SK-N-SH (cell line): Measurements from ENCODE around the gene ZCCHC10. TPM values are rescaled to one million over a fixed set of nuclear protein-coding genes. Genes with fewer than 3 reads are reported as not detected.

ENCODE experiments used
- CTCF ChIA-PET: fragments of 300-600, 350-600 bp; formaldehyde crosslinking; extraction: SDS; loops from one replicate; lab custom pipeline; 2021; lab: Yijun Ruan, JAX
- POLR2A ChIA-PET: fragments of 350-600 bp; sonication (Branson Sonifier 250); formaldehyde crosslinking; extraction: SDS; loops from one replicate; lab custom pipeline; 2020; ENCODE audit warnings: antibody characterized with exemption, inconsistent platforms; lab: Yijun Ruan, JAX
- DNase-seq: peaks from one replicate; pipeline ENCODE4 v3.0.0; 2012
- H2AFZ ChIP-seq: fragments of 200-600 bp; sonication (generic); 2 replicates; pipeline ENCODE4 v1.8.1; 2016; ENCODE audit warnings: antibody characterized with exemption, mild to moderate bottlenecking, low read depth
- H3F3A ChIP-seq: fragments of 200-600 bp; sonication (generic); replicated peaks from 2 replicates; pipeline ENCODE3; 2016; ENCODE audit warnings: antibody characterized with exemption, mild to moderate bottlenecking; ENCODE audit not compliant: insufficient read depth
- H3K27ac ChIP-seq, 2 experiments: fragments of 200-500 bp in 1 of 2; fragments of 200-600 bp in 1 of 2; sonication (Bioruptor generic) in 1 of 2; sonication (generic), shearing (Covaris generic) in 1 of 2; 2 replicates each; pipeline versions ENCODE4 v1.5.1 to v1.6.1; 2014 to 2016; ENCODE audit warnings: low read depth in 2 of 2, inconsistent platforms in 1 of 2, low read length in 1 of 2, mild to moderate bottlenecking in 1 of 2, mixed read lengths in 1 of 2
- H3K27me3 ChIP-seq: fragments of 200-600 bp; sonication (generic), shearing (Covaris generic); 2 replicates; pipeline ENCODE4 v1.6.1; 2016; ENCODE audit warnings: mixed run types; ENCODE audit not compliant: insufficient read depth
- H3K36me3 ChIP-seq, 2 experiments: fragments of 200-500 bp in 1 of 2; fragments of 200-600 bp in 1 of 2; sonication (Bioruptor generic) in 1 of 2; sonication (generic) in 1 of 2; replicated peaks in 1 of 2; 2 replicates each; pipeline versions ENCODE3 to v1.5.1; 2014 to 2016; ENCODE audit warnings: low read length in 1 of 2, mild to moderate bottlenecking in 1 of 2; ENCODE audit not compliant: insufficient read depth in 2 of 2, control insufficient read depth in 1 of 2
- H3K4me1 ChIP-seq, 2 experiments: fragments of 200-500 bp in 1 of 2; fragments of 200-600 bp in 1 of 2; sonication (Bioruptor generic) in 1 of 2; sonication (generic), shearing (Covaris generic) in 1 of 2; 2 replicates each; pipeline versions ENCODE4 v1.5.1 to v1.6.1; 2014 to 2016; ENCODE audit warnings: low read depth in 1 of 2, low read length in 1 of 2, mixed run types in 1 of 2; ENCODE audit not compliant: insufficient read depth in 2 of 2, control insufficient read depth in 1 of 2
- H3K4me2 ChIP-seq: fragments of 200-600 bp; sonication (generic), shearing (Covaris generic); 2 replicates; pipeline ENCODE4 v1.6.1; 2017; ENCODE audit warnings: mixed run types
- H3K4me3 ChIP-seq, 2 experiments: fragments of 200-500 bp in 1 of 2; fragments of 200-600 bp in 1 of 2; sonication (Bioruptor generic) in 1 of 2; sonication (generic), shearing (Covaris generic) in 1 of 2; 2 replicates each; pipeline versions ENCODE4 v1.5.1 to v1.8.1; 2014 to 2016; ENCODE audit warnings: low read depth in 2 of 2, inconsistent platforms in 1 of 2, low read length in 1 of 2, mild to moderate bottlenecking in 1 of 2, mixed read lengths in 1 of 2, moderate library complexity in 1 of 2
- H3K79me2 ChIP-seq: fragments of 200-600 bp; sonication (generic); 2 replicates; pipeline ENCODE4 v1.8.1; 2017; ENCODE audit warnings: mild to moderate bottlenecking; ENCODE audit not compliant: insufficient read depth
- H3K9ac ChIP-seq: fragments of 200-600 bp; sonication (generic); 2 replicates; pipeline ENCODE4 v1.6.1; 2017; ENCODE audit warnings: mixed run types
- H3K9me2 ChIP-seq: fragments of 200-600 bp; sonication (generic); 2 replicates; pipeline ENCODE4 v1.6.1; 2017; ENCODE audit warnings: mixed run types
- H3K9me3 ChIP-seq: fragments of 200-600 bp; sonication (generic); 2 replicates; pipeline ENCODE4 v1.6.1; 2017; ENCODE audit warnings: mixed run types, mild to moderate bottlenecking, moderate library complexity
- H4K20me1 ChIP-seq: fragments of 200-600 bp; sonication (generic); 2 replicates; pipeline ENCODE4 v1.6.1; 2017; ENCODE audit warnings: mild to moderate bottlenecking, mixed run types; ENCODE audit not compliant: insufficient read depth
- CHD2 ChIP-seq: fragments of 150-350 bp; IDR thresholded peaks from 2 replicates; pipeline ENCODE4 v1.6.1; 2018; ENCODE audit warnings: low read length; ENCODE audit not compliant: partially characterized antibody
- EP300 ChIP-seq, 2 experiments: IDR thresholded peaks; 2 replicates each; pipeline versions ENCODE4 v1.4.0 to v1.6.1; 2012; ENCODE audit warnings: borderline replicate concordance in 1 of 2, low read depth in 1 of 2, low read length in 1 of 2
- FOSL2 ChIP-seq: IDR thresholded peaks from 2 replicates; pipeline ENCODE4 v1.4.0; 2012; ENCODE audit warnings: low read depth, mild to moderate bottlenecking, moderate library complexity, borderline replicate concordance
- FOXM1 ChIP-seq: IDR thresholded peaks from 2 replicates; pipeline ENCODE4 v1.4.0; 2012; ENCODE audit warnings: low read depth, mild to moderate bottlenecking
- GABPA ChIP-seq: IDR thresholded peaks from 2 replicates; pipeline ENCODE4 v1.4.0; 2012; ENCODE audit warnings: low read depth, mild to moderate bottlenecking
- GATA2 ChIP-seq: sonication (generic); formaldehyde crosslinking; IDR thresholded peaks from 2 replicates; pipeline ENCODE4 v1.5.0; 2020; ENCODE audit warnings: mild to moderate bottlenecking, missing genetic modification reagents
- MAX ChIP-seq: IDR thresholded peaks from 2 replicates; pipeline ENCODE4 v1.4.0; 2012; ENCODE audit warnings: low read depth
- MEF2A ChIP-seq: IDR thresholded peaks from 2 replicates; pipeline ENCODE4 v1.4.0; 2012; ENCODE audit warnings: low read depth, borderline replicate concordance
- NRF1 ChIP-seq: IDR thresholded peaks from 2 replicates; pipeline ENCODE4 v1.6.1; 2012; ENCODE audit warnings: low read depth, mild to moderate bottlenecking, low read length
- PBX3 ChIP-seq: IDR thresholded peaks from 2 replicates; pipeline ENCODE4; 2012
- POLR2AphosphoS5 ChIP-seq: IDR thresholded peaks from 2 replicates; pipeline ENCODE4 v1.6.1; 2012; ENCODE audit warnings: low read depth, low read length
- RCOR1 ChIP-seq: fragments of 150-350 bp; IDR thresholded peaks from 2 replicates; pipeline ENCODE4 v1.6.1; 2017; ENCODE audit warnings: antibody characterized with exemption, low read length
- SIN3A ChIP-seq: IDR thresholded peaks from 2 replicates; pipeline ENCODE4 v1.6.1; 2012; ENCODE audit warnings: low read depth, mild to moderate bottlenecking, low read length, moderate library complexity, borderline replicate concordance
- TAF1 ChIP-seq: IDR thresholded peaks from 2 replicates; pipeline ENCODE4 v1.6.1; 2012; ENCODE audit warnings: low read depth, mild to moderate bottlenecking, low read length, moderate library complexity, borderline replicate concordance
- USF1 ChIP-seq: IDR thresholded peaks from 2 replicates; pipeline ENCODE4 v1.4.0; 2012; ENCODE audit warnings: low read depth, borderline replicate concordance
- ZBTB33 ChIP-seq: IDR thresholded peaks from 2 replicates; pipeline ENCODE4 v1.4.0; 2012; ENCODE audit warnings: low read depth, borderline replicate concordance
- WGBS: methylation state at CpG from one replicate; pipeline ENCODE4 v1.1.6; 2017; ENCODE audit warnings: low lambda C conversion rate; 5-methylcytosine and 5-hydroxymethylcytosine counted together
- polyA plus RNA-seq, 3 experiments: library from polyadenylated mRNA; depleted of rRNA; stranded (reverse); fragments of >200 nt; gene quantifications; 2 replicates each; pipeline ENCODE4 v1.2.3, GENCODE V29; 2012

Gene ZCCHC10
- polyA plus RNA-seq, 1 of the 3 experiments (the other 2 are of a cell fraction), result 28.4 TPM

- Histone ChIP-seq H3K27me3 (no peaks in the 10 kb centered on the region), H3K27ac (no peak overlapping the region), H3K4me3 (no peak overlapping the region), H3K9ac (no peak overlapping the region), H3F3A (peaks cover 18% of the 10 kb centered on the region), H3K4me2 (no peak overlapping the region), H3K36me3 (peaks cover 3 to 13% of the 10 kb centered on the region in 2 experiments), H3K9me2 (no peaks in the 10 kb centered on the region), H3K79me2 (no peaks in the 10 kb centered on the region; the same call in 1 of the 2 replicates), H2AFZ (no peak overlapping the region), H4K20me1 (no peaks in the 10 kb centered on the region), H3K9me3 (no peaks in the 10 kb centered on the region), H3K4me1 (no peaks in the 10 kb centered on the region)
- ChIA-PET CTCF (no interaction called here), POLR2A (no interaction called here)
- 61% methylated on average over 2 of the region's 2 CpGs for WGBS
- DNase-seq, result no peak
- TF ChIP-seq MEF2A (no peak), MAX (no peak), EP300 (IDR thresholded peaks at IDR 0.05; ENCODE audit: borderline replicate concordance in 1 of 2, low read depth in 1 of 2, low read length in 1 of 2) (no peak), PBX3 (no peak), POLR2AphosphoS5 (no peak), GABPA (no peak), FOSL2 (no peak), CHD2 (no peak), USF1 (no peak), ZBTB33 (no peak), FOXM1 (no peak), SIN3A (no peak), TAF1 (no peak), NRF1 (no peak)
These were observed 27.1 kb downstream of the ZCCHC10 start for GRCh38 chr5:132999246-132999645.

- H3K9me3 ChIP-seq, result no peaks in the 10 kb centered on the region
- no peak overlapping the region for H3K4me2 ChIP-seq
- CTCF ChIA-PET, result interaction anchor here (0.6 kb wide), 1 partner anchor 1908 kb away, joined by 3 read pairs; no protein-coding TSS in a partner anchor
- no peak overlapping the region for H3K4me3 ChIP-seq
- POLR2A ChIA-PET, result no interaction called here
- TF ChIP-seq RCOR1 (no peak), PBX3 (no peak), MAX (no peak), GATA2 (no peak)
- TF ChIP-seq, all 33 proteins: peak for 0
- Histone ChIP-seq H2AFZ (no peak overlapping the region), H3F3A (peaks cover 18% of the 10 kb centered on the region), H3K4me1 (no peaks in the 10 kb centered on the region), H3K27me3 (no peaks in the 10 kb centered on the region), H3K9ac (no peak overlapping the region), H4K20me1 (no peaks in the 10 kb centered on the region), H3K36me3 (peaks cover 3 to 8% of the 10 kb centered on the region in 2 experiments), H3K9me2 (no peaks in the 10 kb centered on the region), H3K79me2 (no peaks in the 10 kb centered on the region; the same call in 1 of the 2 replicates), H3K27ac (no peak overlapping the region)
- WGBS, result 96% methylated on average over 2 of the region's 2 CpGs
- no peak for DNase-seq
These were observed 27.8 kb downstream of the ZCCHC10 start for GRCh38 chr5:132998556-132998955.
